Endothelial cell of umbilical vein (primary cell): ENCODE data around the gene STH. TPM values are rescaled to one million over a fixed set of nuclear protein-coding genes. Genes with fewer than 3 reads are reported as not detected.

ENCODE experiments used
- BruUV-seq: library from RNA; stranded (reverse); fragments of 400-500 nt; replicated peaks from 2 replicates; lab custom pipeline; 2021; lab: Mats Ljungman, UMichigan
- CTCF ChIA-PET: fragments of 300-600, 350-600 bp; sonication (Branson Sonifier 250); formaldehyde crosslinking; loops from one replicate; lab custom pipeline; 2021; ENCODE audit warnings: antibody characterized with exemption, inconsistent platforms; lab: Charles Lee
- POLR2A ChIA-PET: fragments of 300-600, 350-600 bp; sonication (Branson Sonifier 250); formaldehyde crosslinking; loops from one replicate; lab custom pipeline; 2021; ENCODE audit warnings: antibody characterized with exemption, inconsistent platforms; lab: Charles Lee
- DNase-seq: peaks from one replicate; pipeline ENCODE4 v3.0.0-alpha.2; 2011; ENCODE audit warnings: low read depth, low spot score
- FAIRE-seq: peaks from 2 replicates; lab custom pipeline; 2011; peaks lifted over from hg19 to GRCh38; lab: Jason Lieb, UNC
- H2AFZ ChIP-seq: 2 replicates; pipeline ENCODE4 v1.6.0; 2012; ENCODE audit warnings: low read depth, low read length, control low read depth, inconsistent platforms
- H3K27ac ChIP-seq: 2 replicates; pipeline ENCODE4 v1.5.1; 2011; ENCODE audit warnings: low read depth, mild to moderate bottlenecking, control low read depth, low read length, moderate library complexity; ENCODE audit not compliant: insufficient read depth
- H3K27me3 ChIP-seq, 2 experiments: 2 replicates each; pipeline versions ENCODE4 v1.6.0 to v1.6.1; 2011; ENCODE audit warnings: low read length in 2 of 2, mixed read lengths in 1 of 2; ENCODE audit not compliant: control insufficient read depth in 2 of 2, insufficient read depth in 2 of 2
- H3K36me3 ChIP-seq, 2 experiments: 2 replicates in 1 of 2; 3 replicates in 1 of 2; pipeline ENCODE4 v1.5.1; 2011; ENCODE audit warnings: low read length in 2 of 2, mild to moderate bottlenecking in 1 of 2, moderate library complexity in 1 of 2; ENCODE audit not compliant: control insufficient read depth in 2 of 2, insufficient read depth in 2 of 2; ENCODE audit errors: extremely low read depth in 1 of 2
- H3K4me1 ChIP-seq: 3 replicates; pipeline ENCODE4 v1.5.1; 2011; ENCODE audit warnings: mild to moderate bottlenecking, low read length; ENCODE audit not compliant: control insufficient read depth, insufficient read depth; ENCODE audit errors: extremely low read depth
- H3K4me2 ChIP-seq: 2 replicates; pipeline ENCODE4 v1.6.1; 2011; ENCODE audit warnings: low read length, control low read depth, mixed read lengths; ENCODE audit not compliant: insufficient read depth
- H3K4me3 ChIP-seq, 3 experiments: fragments of 200-600 bp in 1 of 3; sonication (generic), shearing (Covaris generic) in 1 of 3; replicated peaks in 1 of 3; 2 replicates each; pipeline ENCODE4 v1.5.1; 2011 to 2016; ENCODE audit warnings: control low read depth in 3 of 3, low read length in 3 of 3, mild to moderate bottlenecking in 2 of 3, inconsistent platforms in 1 of 3, low read depth in 1 of 3, moderate library complexity in 1 of 3; ENCODE audit not compliant: insufficient read depth in 1 of 3
- H3K79me2 ChIP-seq: 2 replicates; pipeline ENCODE4 v1.6.0; 2012; ENCODE audit warnings: low read length, inconsistent platforms; ENCODE audit not compliant: control insufficient read depth, insufficient read depth
- H3K9ac ChIP-seq: replicated peaks from 2 replicates; pipeline ENCODE3; 2011; ENCODE audit warnings: low read length, control low read depth; ENCODE audit not compliant: insufficient read depth; ENCODE audit errors: extremely low read depth
- H3K9me1 ChIP-seq: replicated peaks from 3 replicates; pipeline ENCODE4 v1.6.0; 2011; ENCODE audit warnings: mild to moderate bottlenecking, low read length; ENCODE audit not compliant: control insufficient read depth, insufficient read depth; ENCODE audit errors: extremely low read depth
- H3K9me3 ChIP-seq: replicated peaks from 2 replicates; pipeline ENCODE4 v1.5.1; 2012; ENCODE audit warnings: low read length, inconsistent platforms; ENCODE audit not compliant: control insufficient read depth, insufficient read depth
- H4K20me1 ChIP-seq: replicated peaks from 2 replicates; pipeline ENCODE3; 2011; ENCODE audit warnings: mild to moderate bottlenecking, low read length; ENCODE audit not compliant: control insufficient read depth, insufficient read depth; ENCODE audit errors: extremely low read depth
- EZH2 ChIP-seq: IDR thresholded peaks from 2 replicates; pipeline ENCODE4 v1.6.1; 2012; ENCODE audit warnings: borderline replicate concordance, low read depth, mild to moderate bottlenecking, moderate library complexity, low read length, inconsistent platforms; ENCODE audit not compliant: severe bottlenecking
- FOS ChIP-seq: IDR thresholded peaks from 2 replicates; pipeline ENCODE4 v1.6.1; 2011; ENCODE audit warnings: mild to moderate bottlenecking, low read length, moderate library complexity, borderline replicate concordance; ENCODE audit not compliant: insufficient read depth
- GATA2 ChIP-seq: IDR thresholded peaks from 2 replicates; pipeline ENCODE4 v1.7.0; 2011; ENCODE audit warnings: low read depth, mild to moderate bottlenecking, moderate library complexity, mixed read lengths, low read length; ENCODE audit not compliant: insufficient read length, insufficient read depth
- JUN ChIP-seq: IDR thresholded peaks from 2 replicates; pipeline ENCODE4 v1.6.1; 2011; ENCODE audit warnings: borderline replicate concordance, low read depth; ENCODE audit not compliant: insufficient read length, insufficient read depth
- MYC ChIP-seq: IDR thresholded peaks from one replicate; pipeline ENCODE4 v1.6.1; 2011; ENCODE audit warnings: mild to moderate bottlenecking, low read depth, low read length
- POLR2A ChIP-seq: IDR thresholded peaks from 2 replicates; pipeline ENCODE4 v1.6.1; 2012; ENCODE audit warnings: low read depth, mild to moderate bottlenecking, control low read depth, low read length
- POLR2AphosphoS5 ChIP-seq: IDR thresholded peaks from 2 replicates; pipeline ENCODE4 v1.6.1; 2012; ENCODE audit warnings: low read depth, mild to moderate bottlenecking, control low read depth, low read length, moderate library complexity; ENCODE audit not compliant: insufficient read depth
- dilution Hi-C: fragments of 300-500 bp; cut with MboI; formaldehyde crosslinking; loops from one replicate; pipeline ENCODE4 v1.15.0; 2019; ENCODE audit warnings: low sequenced_read_pairs; ENCODE audit not compliant: extremely low pct_ligation_motif_present
- intact Hi-C: fragments of 100-400 bp; cut with micrococcal nuclease; formaldehyde crosslinking; loops from one replicate; pipeline ENCODE4 v1.10.0; 2022
- polyA plus RNA-seq, 4 experiments: library from polyadenylated mRNA; depleted of rRNA in 3 of 4; stranded (reverse) in 3 of 4; unstranded in 1 of 4; fragments of >200 nt; gene quantifications; 2 replicates each; pipeline versions ENCODE4 v1.2.1 to v1.2.3, GENCODE V29; 2011 to 2012; ENCODE audit warnings: missing spikeins in 1 of 4
- total RNA-seq: library from RNA; stranded (reverse); gene quantifications from 2 replicates; pipeline ENCODE4 v1.2.3, GENCODE V29; 2021
- TF ChIP-seq, protein P1 (sequence below), 2 donors: IDR thresholded peaks; 1 replicate in 1 of 2; 2 replicates in 1 of 2; pipeline ENCODE4 v1.5.1; 2011; ENCODE audit warnings: low read length in 2 of 2, mild to moderate bottlenecking in 2 of 2, moderate library complexity in 2 of 2, control low read depth in 1 of 2, inconsistent platforms in 1 of 2, low read depth in 1 of 2; ENCODE audit not compliant: insufficient read depth in 1 of 2; ENCODE audit errors: extremely low read depth in 1 of 2
- TF ChIP-seq, protein P2 (sequence below): IDR thresholded peaks from 2 replicates; pipeline ENCODE4 v1.6.1; 2011; ENCODE audit not compliant: insufficient read depth, insufficient read length

The STH gene
- total and polyA plus RNA-seq, 2 donors (not counting 3 experiments of a cell fraction or from before 2014, with no cell fraction given): not detected

DNA sequence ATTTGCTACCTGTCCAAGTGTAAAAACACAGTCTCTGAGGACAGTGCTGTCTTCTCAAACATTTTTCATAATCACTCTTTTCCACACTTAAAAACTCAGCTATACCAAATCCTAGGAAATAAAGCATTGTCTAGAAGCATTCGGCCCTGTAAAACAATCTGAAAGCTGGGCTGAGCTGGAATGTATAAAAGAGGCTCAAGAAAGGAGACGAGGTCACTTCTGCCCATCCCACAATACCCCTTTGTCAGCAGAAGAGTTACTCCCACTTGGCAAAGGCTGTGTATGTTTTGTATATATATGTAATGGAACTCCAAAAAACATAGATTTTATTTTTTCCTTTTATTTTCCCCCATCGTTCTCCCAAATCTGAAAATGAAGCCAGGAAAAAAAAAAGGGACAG, 43.9 kb downstream of the STH start:
- Histone ChIP-seq H3K9ac (no peak overlapping the region), H3K4me1 (peaks cover 9% of the 10 kb centered on the region), H2AFZ (no peak overlapping the region), H4K20me1 (no peaks in the 10 kb centered on the region), H3K9me3 (no peaks in the 10 kb centered on the region), H3K36me3 (peaks cover 9 to 24% of the 10 kb centered on the region in 2 experiments), H3K79me2 (peaks cover 2% of the 10 kb centered on the region), H3K9me1 (no peaks in the 10 kb centered on the region), H3K27ac (no peak overlapping the region), H3K4me2 (no peak overlapping the region), H3K27me3 (no peaks in the 10 kb centered on the region), H3K4me3 (no peak overlapping the region)
- no peak for FAIRE-seq
- ChIA-PET POLR2A (interaction anchor here (0.6 kb wide), 1 partner anchor 76 kb away, joined by 3 read pairs; no protein-coding TSS in a partner anchor), CTCF (interaction anchor here (0.9 to 6.5 kb wide), 3 partner anchors 150 to 170 kb away, joined by 3 to 33 read pairs (median 12); partner anchors contain the start of gene KANSL1)
- intact Hi-C loops: no loop called here
- TF ChIP-seq GATA2 (no peak), JUN (no peak), POLR2A (no peak), POLR2AphosphoS5 (no peak), MYC (no peak), FOS (no peak), EZH2 (no peak)
- TF ChIP-seq, protein P1, sequence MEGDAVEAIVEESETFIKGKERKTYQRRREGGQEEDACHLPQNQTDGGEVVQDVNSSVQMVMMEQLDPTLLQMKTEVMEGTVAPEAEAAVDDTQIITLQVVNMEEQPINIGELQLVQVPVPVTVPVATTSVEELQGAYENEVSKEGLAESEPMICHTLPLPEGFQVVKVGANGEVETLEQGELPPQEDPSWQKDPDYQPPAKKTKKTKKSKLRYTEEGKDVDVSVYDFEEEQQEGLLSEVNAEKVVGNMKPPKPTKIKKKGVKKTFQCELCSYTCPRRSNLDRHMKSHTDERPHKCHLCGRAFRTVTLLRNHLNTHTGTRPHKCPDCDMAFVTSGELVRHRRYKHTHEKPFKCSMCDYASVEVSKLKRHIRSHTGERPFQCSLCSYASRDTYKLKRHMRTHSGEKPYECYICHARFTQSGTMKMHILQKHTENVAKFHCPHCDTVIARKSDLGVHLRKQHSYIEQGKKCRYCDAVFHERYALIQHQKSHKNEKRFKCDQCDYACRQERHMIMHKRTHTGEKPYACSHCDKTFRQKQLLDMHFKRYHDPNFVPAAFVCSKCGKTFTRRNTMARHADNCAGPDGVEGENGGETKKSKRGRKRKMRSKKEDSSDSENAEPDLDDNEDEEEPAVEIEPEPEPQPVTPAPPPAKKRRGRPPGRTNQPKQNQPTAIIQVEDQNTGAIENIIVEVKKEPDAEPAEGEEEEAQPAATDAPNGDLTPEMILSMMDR (IDR thresholded peaks at IDR 0.05; ENCODE audit: extremely low read depth in 1 of 2, insufficient read depth in 1 of 2, low read depth in 1 of 2, low read length in 2 of 2): no peak
- TF ChIP-seq, protein P2, sequence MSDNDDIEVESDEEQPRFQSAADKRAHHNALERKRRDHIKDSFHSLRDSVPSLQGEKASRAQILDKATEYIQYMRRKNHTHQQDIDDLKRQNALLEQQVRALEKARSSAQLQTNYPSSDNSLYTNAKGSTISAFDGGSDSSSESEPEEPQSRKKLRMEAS: no peak
- dilution Hi-C loops: no loop called here
- BruUV-seq: no TSS peak
- no peak for DNase-seq
